ENCODE data around the gene SCARB1. TPM values are rescaled to one million over a fixed set of nuclear protein-coding genes. Genes with fewer than 3 reads are reported as not detected.

The SCARB1 gene
- total RNA-seq, 1 donor from 2014 or later = 44.5 TPM

GRCh38 chr12:124812356-124812755 lies 51.3 kb downstream of the SCARB1 start:
- no peaks in the 10 kb centered on the region for H3K4me1 ChIP-seq (ENCODE audit: insufficient read depth, low read length)
- TF ChIP-seq, protein P1, sequence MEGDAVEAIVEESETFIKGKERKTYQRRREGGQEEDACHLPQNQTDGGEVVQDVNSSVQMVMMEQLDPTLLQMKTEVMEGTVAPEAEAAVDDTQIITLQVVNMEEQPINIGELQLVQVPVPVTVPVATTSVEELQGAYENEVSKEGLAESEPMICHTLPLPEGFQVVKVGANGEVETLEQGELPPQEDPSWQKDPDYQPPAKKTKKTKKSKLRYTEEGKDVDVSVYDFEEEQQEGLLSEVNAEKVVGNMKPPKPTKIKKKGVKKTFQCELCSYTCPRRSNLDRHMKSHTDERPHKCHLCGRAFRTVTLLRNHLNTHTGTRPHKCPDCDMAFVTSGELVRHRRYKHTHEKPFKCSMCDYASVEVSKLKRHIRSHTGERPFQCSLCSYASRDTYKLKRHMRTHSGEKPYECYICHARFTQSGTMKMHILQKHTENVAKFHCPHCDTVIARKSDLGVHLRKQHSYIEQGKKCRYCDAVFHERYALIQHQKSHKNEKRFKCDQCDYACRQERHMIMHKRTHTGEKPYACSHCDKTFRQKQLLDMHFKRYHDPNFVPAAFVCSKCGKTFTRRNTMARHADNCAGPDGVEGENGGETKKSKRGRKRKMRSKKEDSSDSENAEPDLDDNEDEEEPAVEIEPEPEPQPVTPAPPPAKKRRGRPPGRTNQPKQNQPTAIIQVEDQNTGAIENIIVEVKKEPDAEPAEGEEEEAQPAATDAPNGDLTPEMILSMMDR (IDR thresholded peaks at IDR 0.05; ENCODE audit: insufficient read depth, low read depth, low read length) = no peak
- no peak for TF ChIP-seq EZH2 (IDR thresholded peaks at IDR 0.05; ENCODE audit: insufficient read depth, low read length)
- H3K4me3 ChIP-seq (ENCODE audit: insufficient read depth, low read depth, low read length) = no peak overlapping the region
- H3K9ac ChIP-seq (ENCODE audit: low read length) = no peak overlapping the region
- H3K4me1 Mint-ChIP-seq (ENCODE audit: low read depth, unreplicated experiment) = no peaks in the 10 kb centered on the region
- H3K4me2 ChIP-seq (ENCODE audit: low read length) = no peak overlapping the region
- no peak overlapping the region for H3K27ac ChIP-seq (ENCODE audit: low read depth, low read length)
- H3K4me3 Mint-ChIP-seq (ENCODE audit: unreplicated experiment) = no peak overlapping the region
- H4K20me1 ChIP-seq (ENCODE audit: insufficient read depth, low read length) = no peaks in the 10 kb centered on the region
- no peaks in the 10 kb centered on the region for H3K9me3 Mint-ChIP-seq (ENCODE audit: unreplicated experiment)
- no peaks in the 10 kb centered on the region for H3K27me3 ChIP-seq (ENCODE audit: insufficient read depth, low read length)
- no peak for DNase-seq (ENCODE audit: low read depth)
- no peaks in the 10 kb centered on the region for H3K9me3 ChIP-seq (ENCODE audit: insufficient read depth, low read depth, low read length)
- no peak overlapping the region for H3K27ac Mint-ChIP-seq (ENCODE audit: unreplicated experiment)
- FAIRE-seq = no peak
- no peak overlapping the region for H2AFZ ChIP-seq (ENCODE audit: low read depth, low read length)
- no peaks in the 10 kb centered on the region for H3K36me3 ChIP-seq (ENCODE audit: insufficient read depth, low read length)
- H3K36me3 Mint-ChIP-seq (ENCODE audit: low read depth, unreplicated experiment) = peaks cover 15% of the 10 kb centered on the region
- no peaks in the 10 kb centered on the region for H3K79me2 ChIP-seq (ENCODE audit: insufficient read depth, low read length)
- H3K27me3 Mint-ChIP-seq (ENCODE audit: low read depth, unreplicated experiment) = no peaks in the 10 kb centered on the region

GRCh38 chr12:124811633-124812032 lies 52.0 kb downstream of the SCARB1 start:
- H3K27ac ChIP-seq (ENCODE audit: low read depth, low read length) = no peak overlapping the region
- FAIRE-seq (no peak), DNase-seq (ENCODE audit: low read depth) (no peak)
- H3K9me3 ChIP-seq (ENCODE audit: insufficient read depth, low read depth, low read length) = no peaks in the 10 kb centered on the region
- no peak for TF ChIP-seq EZH2 (IDR thresholded peaks at IDR 0.05; ENCODE audit: insufficient read depth, low read length)
- TF ChIP-seq, protein P1 (IDR thresholded peaks at IDR 0.05; ENCODE audit: insufficient read depth, low read depth, low read length) = no peak
- H2AFZ ChIP-seq (ENCODE audit: low read depth, low read length) = no peak overlapping the region
- no peak overlapping the region for H3K27ac Mint-ChIP-seq (ENCODE audit: unreplicated experiment)
- no peaks in the 10 kb centered on the region for H3K27me3 ChIP-seq (ENCODE audit: insufficient read depth, low read length)
- H4K20me1 ChIP-seq (ENCODE audit: insufficient read depth, low read length) = no peaks in the 10 kb centered on the region
- no peak overlapping the region for H3K9ac ChIP-seq (ENCODE audit: low read length)
- no peaks in the 10 kb centered on the region for H3K36me3 ChIP-seq (ENCODE audit: insufficient read depth, low read length)
- peaks cover 15% of the 10 kb centered on the region for H3K36me3 Mint-ChIP-seq (ENCODE audit: low read depth, unreplicated experiment)
- no peak overlapping the region for H3K4me3 ChIP-seq (ENCODE audit: insufficient read depth, low read depth, low read length)
- no peaks in the 10 kb centered on the region for H3K4me1 Mint-ChIP-seq (ENCODE audit: low read depth, unreplicated experiment)
- H3K4me3 Mint-ChIP-seq (ENCODE audit: unreplicated experiment) = no peak overlapping the region
- no peaks in the 10 kb centered on the region for H3K4me1 ChIP-seq (ENCODE audit: insufficient read depth, low read length)
- H3K4me2 ChIP-seq (ENCODE audit: low read length) = no peak overlapping the region
- H3K79me2 ChIP-seq (ENCODE audit: insufficient read depth, low read length) = no peaks in the 10 kb centered on the region
- H3K9me3 Mint-ChIP-seq (ENCODE audit: unreplicated experiment) = no peaks in the 10 kb centered on the region
- H3K27me3 Mint-ChIP-seq (ENCODE audit: low read depth, unreplicated experiment) = no peaks in the 10 kb centered on the region

DNA sequence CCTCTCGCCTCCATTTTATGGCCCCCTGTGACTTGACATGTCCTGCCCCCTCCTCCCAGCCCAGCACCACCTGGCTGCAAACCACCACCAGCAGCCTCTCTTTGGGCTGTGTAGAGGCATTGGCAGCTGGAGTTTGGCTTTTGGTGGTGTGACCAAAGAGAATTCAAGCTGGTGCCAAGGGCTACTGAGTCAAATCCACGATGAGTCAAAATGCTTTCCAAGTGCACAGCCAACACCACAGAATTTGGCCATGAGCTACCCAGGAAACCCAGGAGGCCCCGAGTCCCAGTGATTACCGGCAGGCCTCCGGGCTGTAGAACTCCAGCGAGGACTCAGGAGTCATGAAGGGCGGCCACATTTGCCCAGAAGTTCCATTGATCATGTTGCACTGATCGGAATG lies 53.8 kb downstream of the SCARB1 start:
- Histone ChIP-seq H3K9me3 (ENCODE audit: insufficient read depth, low read depth, low read length) (no peaks in the 10 kb centered on the region), H4K20me1 (ENCODE audit: insufficient read depth, low read length) (no peaks in the 10 kb centered on the region), H3K27ac (ENCODE audit: low read depth, low read length) (no peak overlapping the region), H3K4me3 (ENCODE audit: insufficient read depth, low read depth, low read length) (no peak overlapping the region), H3K27me3 (ENCODE audit: insufficient read depth, low read length) (no peaks in the 10 kb centered on the region), H3K4me1 (ENCODE audit: insufficient read depth, low read length) (no peaks in the 10 kb centered on the region), H3K79me2 (ENCODE audit: insufficient read depth, low read length) (no peaks in the 10 kb centered on the region), H3K36me3 (ENCODE audit: insufficient read depth, low read length) (no peaks in the 10 kb centered on the region), H2AFZ (ENCODE audit: low read depth, low read length) (no peak overlapping the region), H3K9ac (ENCODE audit: low read length) (no peak overlapping the region), H3K4me2 (ENCODE audit: low read length) (no peak overlapping the region)
- Mint-ChIP-seq H3K36me3 (ENCODE audit: low read depth, unreplicated experiment) (peaks cover 19% of the 10 kb centered on the region), H3K4me3 (ENCODE audit: unreplicated experiment) (no peak overlapping the region), H3K4me1 (ENCODE audit: low read depth, unreplicated experiment) (no peaks in the 10 kb centered on the region), H3K9me3 (ENCODE audit: unreplicated experiment) (no peaks in the 10 kb centered on the region), H3K27ac (ENCODE audit: unreplicated experiment) (no peak overlapping the region), H3K27me3 (ENCODE audit: low read depth, unreplicated experiment) (no peaks in the 10 kb centered on the region)
- no peak for FAIRE-seq
- DNase-seq (ENCODE audit: low read depth) = peak; percentile 39
- TF ChIP-seq EZH2 (IDR thresholded peaks at IDR 0.05; ENCODE audit: insufficient read depth, low read length) = no peak
- TF ChIP-seq, protein P1 (IDR thresholded peaks at IDR 0.05; ENCODE audit: insufficient read depth, low read depth, low read length) = no peak

Measured in astrocyte (in vitro differentiated cells and primary cell).